ENCODE measurements around the gene ALDH18A1.
A peak's percentile ranks its signal among the peaks of the same experiment; 100 is the strongest.

Gene ALDH18A1

DNA sequence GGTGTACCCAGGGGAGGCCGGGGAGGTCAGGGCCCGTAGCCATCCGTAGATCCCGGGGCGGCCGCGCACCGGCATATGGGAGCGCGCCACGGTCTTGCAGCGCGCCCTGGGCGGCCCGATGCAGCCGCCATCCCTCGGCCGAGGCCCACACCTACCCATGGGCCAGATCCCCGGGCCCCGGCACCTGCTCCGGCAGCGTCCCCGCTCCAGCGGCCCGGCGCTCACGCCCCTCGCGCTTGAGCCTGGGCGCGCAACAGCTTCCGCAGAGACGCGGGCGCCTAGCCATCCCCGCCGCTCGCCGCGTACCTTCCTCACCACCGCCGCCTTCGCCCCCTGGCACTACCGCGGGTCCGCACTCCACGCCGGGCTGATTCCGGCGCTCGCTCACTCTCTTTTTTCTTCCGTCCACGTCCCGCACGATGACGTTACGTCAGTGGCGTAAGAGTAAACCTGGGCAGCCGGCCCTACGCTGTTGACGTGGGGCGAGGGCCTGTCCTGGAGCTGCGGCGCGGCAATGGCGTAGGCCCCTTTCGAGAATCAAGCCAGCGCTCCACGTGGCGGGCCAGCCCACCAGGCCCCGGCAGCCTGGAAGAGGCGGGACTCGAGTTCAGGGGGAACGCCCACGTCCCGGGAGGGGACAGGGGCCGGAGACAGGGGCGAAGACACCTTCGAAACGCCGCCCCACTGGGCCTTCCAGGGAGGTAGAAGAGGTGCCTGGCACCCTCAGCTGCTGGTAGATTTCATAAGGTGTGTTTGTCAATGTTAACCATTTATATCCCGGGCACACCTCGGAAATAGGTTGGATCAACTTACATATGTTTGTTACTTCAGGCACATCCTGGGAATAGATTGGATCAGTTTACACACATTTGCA lies at the start of gene ALDH18A1:
TSS of gene ALDH18A1 (minus strand) at position 421 of the 874 bp plus-strand sequence. CDS start 3,334 bp downstream, outside the sequence.
- DNase-seq (ENCODE audit: insufficient read length, low spot score) (peak; percentile 72), FAIRE-seq (no peak)
- TF ChIP-seq, protein P1, sequence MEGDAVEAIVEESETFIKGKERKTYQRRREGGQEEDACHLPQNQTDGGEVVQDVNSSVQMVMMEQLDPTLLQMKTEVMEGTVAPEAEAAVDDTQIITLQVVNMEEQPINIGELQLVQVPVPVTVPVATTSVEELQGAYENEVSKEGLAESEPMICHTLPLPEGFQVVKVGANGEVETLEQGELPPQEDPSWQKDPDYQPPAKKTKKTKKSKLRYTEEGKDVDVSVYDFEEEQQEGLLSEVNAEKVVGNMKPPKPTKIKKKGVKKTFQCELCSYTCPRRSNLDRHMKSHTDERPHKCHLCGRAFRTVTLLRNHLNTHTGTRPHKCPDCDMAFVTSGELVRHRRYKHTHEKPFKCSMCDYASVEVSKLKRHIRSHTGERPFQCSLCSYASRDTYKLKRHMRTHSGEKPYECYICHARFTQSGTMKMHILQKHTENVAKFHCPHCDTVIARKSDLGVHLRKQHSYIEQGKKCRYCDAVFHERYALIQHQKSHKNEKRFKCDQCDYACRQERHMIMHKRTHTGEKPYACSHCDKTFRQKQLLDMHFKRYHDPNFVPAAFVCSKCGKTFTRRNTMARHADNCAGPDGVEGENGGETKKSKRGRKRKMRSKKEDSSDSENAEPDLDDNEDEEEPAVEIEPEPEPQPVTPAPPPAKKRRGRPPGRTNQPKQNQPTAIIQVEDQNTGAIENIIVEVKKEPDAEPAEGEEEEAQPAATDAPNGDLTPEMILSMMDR (IDR thresholded peaks at IDR 0.05; ENCODE audit: insufficient read depth, missing control alignments): no peak

DNA sequence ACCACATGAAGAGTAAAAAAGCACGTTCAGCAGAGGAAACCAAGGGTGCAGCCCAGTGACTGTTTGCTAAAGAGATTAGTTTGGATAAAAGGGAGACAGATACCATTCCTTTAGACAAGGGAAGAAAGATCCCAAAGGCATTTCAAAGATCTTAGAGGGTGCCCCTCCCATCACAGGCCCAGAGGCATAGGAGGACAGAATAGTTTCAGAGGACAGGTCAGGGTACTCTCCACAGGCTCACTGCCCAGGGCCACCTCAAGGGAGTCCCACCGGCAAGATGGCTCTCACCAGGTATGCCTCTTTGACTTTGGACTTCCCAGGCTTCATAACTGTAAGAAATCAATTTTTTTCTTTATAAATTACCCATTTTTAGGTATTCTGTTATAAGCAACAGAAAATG lies 41.9 kb upstream of the ALDH18A1 start:
- no peak for DNase-seq (ENCODE audit: insufficient read length, low spot score)
- no peak for FAIRE-seq
- TF ChIP-seq, protein P1 (IDR thresholded peaks at IDR 0.05; ENCODE audit: insufficient read depth, missing control alignments): no peak

DNA sequence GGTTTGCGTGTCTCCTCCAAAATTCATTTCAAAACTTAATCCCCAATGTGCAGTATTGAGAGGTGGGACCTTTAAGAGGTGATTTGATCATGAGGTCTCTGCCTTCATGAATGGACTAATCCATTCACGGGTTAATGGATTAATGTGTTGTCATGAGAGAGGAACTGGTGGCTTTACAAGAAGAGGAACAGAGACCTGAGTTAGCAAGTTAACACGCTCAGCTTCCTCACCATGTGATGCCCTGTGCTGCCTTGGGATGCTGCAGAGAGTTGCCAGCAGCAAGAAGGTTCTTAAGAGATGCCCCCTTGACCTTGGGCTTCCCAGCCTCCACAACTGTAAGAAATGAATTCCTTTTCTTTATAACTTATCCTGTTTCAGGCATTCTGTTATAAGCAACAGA lies 40.9 kb upstream of the ALDH18A1 start:
- DNase-seq (ENCODE audit: insufficient read length, low spot score): no peak
- TF ChIP-seq, protein P1 (IDR thresholded peaks at IDR 0.05; ENCODE audit: insufficient read depth, missing control alignments): no peak
- FAIRE-seq: no peak

DNA sequence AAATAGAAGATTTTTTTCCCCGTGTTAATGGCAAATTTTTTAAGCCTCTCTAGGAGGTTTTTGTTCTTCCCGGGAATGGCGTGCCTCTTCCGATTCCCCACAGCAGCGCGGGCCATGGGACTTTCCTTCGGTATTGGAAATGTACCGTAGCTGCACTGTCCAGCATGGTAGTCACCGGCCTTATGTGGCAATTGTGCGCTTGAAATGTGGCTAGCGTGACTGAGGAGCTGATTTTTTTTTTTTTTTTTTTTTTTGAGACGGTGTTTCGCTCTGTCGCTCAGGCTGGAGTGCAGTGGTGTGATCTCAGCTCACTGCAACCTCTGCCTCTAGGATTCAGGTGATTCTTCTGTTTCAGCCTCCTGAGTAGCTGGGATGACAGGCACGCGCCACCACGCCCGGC lies 38.2 kb upstream of the ALDH18A1 start:
- DNase-seq (ENCODE audit: insufficient read length, low spot score) (no peak), FAIRE-seq (no peak)
- TF ChIP-seq, protein P1 (IDR thresholded peaks at IDR 0.05; ENCODE audit: insufficient read depth, missing control alignments): no peak

DNA sequence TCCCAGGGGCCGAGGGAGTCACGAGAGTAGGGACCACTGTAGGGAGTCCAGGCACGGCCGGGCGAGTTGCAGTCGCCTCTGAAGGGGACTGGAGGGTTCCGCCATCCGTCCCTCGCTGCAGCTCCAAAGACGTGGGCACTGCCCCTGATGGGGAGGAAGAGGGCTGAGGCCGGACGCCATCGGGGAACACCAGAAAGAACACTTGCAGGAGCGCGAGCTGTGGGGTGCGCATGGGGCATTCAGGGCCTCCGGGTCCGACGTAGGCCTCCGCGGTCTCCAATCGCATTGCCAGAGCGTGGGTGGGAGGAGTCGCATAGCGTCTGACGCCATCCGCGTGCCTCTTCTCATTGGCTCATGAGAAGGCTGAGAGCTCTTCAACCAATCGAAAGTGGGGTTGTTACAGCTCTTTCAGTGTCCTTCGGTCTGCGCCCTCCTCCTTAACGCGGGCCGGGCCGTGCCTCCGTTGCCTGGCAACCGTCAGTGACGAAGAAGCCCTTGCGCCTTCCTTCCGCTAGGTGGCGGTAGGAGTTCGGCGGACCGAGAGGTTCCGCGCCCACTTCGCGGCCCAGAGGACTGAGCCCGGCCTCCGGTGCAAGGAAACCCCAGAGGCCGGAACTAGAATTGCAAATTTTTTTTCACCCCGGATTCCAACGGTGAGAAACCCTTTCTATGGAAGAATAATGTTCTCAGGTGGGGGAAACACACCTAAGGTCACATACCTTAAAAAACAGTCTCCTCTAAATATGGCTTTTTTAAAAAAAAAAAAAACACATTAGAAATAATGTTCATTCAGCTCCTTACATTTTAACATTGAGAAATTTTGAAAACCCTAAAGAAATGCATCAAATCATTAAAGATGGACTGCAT lies 37.4 kb upstream of the ALDH18A1 start, which contains the start of gene TCTN3:
TSS of gene TCTN3 (minus strand) at position 260 of the 867 bp plus-strand sequence. CDS start at position 232, 28 bp downstream.
- DNase-seq (ENCODE audit: insufficient read length, low spot score): peak; percentile 91
- TF ChIP-seq, protein P1 (IDR thresholded peaks at IDR 0.05; ENCODE audit: insufficient read depth, missing control alignments): peak; percentile 97
- peak; percentile 94 for FAIRE-seq

DNA sequence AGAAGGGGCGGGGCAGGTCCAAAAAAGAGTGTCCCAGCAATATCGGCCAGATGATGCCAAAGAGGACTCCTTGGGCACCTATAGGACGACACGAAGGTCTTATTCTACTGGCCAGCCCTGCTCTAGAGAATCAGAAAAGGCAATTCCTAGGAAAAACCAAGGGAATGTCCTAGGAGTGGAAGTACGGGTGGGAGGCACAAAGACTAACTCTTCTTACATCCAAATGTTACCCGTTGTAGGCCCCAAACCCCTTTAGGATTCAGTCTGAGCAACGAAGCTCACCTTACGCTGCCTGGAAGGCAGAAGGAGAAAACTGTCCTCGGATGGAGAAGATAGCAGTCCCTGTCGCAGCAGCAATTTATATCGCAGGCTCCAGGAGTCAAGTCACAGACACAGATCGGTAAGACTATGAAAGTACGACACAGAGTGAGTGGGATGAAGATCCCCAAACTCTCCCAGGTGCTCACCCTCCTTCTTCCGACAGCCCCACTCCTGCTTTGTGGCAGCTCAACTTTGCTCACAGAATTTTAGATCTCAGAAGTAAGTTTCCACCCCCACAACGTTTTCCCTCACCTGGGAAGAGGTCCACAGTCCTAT lies 36.7 kb upstream of the ALDH18A1 start:
- TF ChIP-seq, protein P1 (IDR thresholded peaks at IDR 0.05; ENCODE audit: insufficient read depth, missing control alignments): no peak
- FAIRE-seq (no peak), DNase-seq (ENCODE audit: insufficient read length, low spot score) (no peak)

All from D721Med (cell line).